Esophagus (tissue), 2 donors: ENCODE measurements around the gene ACOX2. TPM values are rescaled to one million over a fixed set of nuclear protein-coding genes. Genes with fewer than 3 reads are reported as not detected.

Experiments used
- H3K27ac ChIP-seq, 2 donors: one replicate each; pipeline ENCODE4 v1.5.1; 2013; ENCODE audit warnings: low read depth in 2 of 2, mild to moderate bottlenecking in 2 of 2, inconsistent platforms in 1 of 2, low read length in 1 of 2, moderate library complexity in 1 of 2
- H3K27me3 ChIP-seq, 2 donors: one replicate each; pipeline ENCODE4 v1.6.1; 2013; ENCODE audit warnings: low read length in 2 of 2, control low read depth in 1 of 2, mild to moderate bottlenecking in 1 of 2; ENCODE audit not compliant: insufficient read depth in 2 of 2, control insufficient read depth in 1 of 2
- H3K36me3 ChIP-seq, 2 donors: one replicate each; pipeline ENCODE4 v1.6.1; 2013; ENCODE audit warnings: low read length in 1 of 2; ENCODE audit not compliant: control insufficient read depth in 2 of 2, insufficient read depth in 2 of 2
- H3K4me1 ChIP-seq, 2 donors: one replicate each; pipeline ENCODE4 v1.6.1; 2013; ENCODE audit warnings: low read length in 1 of 2; ENCODE audit not compliant: control insufficient read depth in 2 of 2, insufficient read depth in 2 of 2
- H3K4me3 ChIP-seq, 2 donors: one replicate each; pipeline ENCODE4 v1.5.1; 2013; ENCODE audit warnings: low read length in 2 of 2, mild to moderate bottlenecking in 2 of 2, low read depth in 1 of 2, moderate library complexity in 1 of 2
- H3K9me3 ChIP-seq, 2 donors: one replicate each; pipeline ENCODE4 v1.6.1; 2013; ENCODE audit warnings: mild to moderate bottlenecking in 2 of 2, low read depth in 1 of 2, low read length in 1 of 2, moderate library complexity in 1 of 2; ENCODE audit not compliant: control insufficient read depth in 2 of 2, insufficient read depth in 1 of 2
- WGBS, 2 donors: extraction: QIAGEN DNeasy Blood & Tissue Kit; methylation state at CpG; one replicate each; pipeline ENCODE4 v1.1.7; 2013; 5-methylcytosine and 5-hydroxymethylcytosine counted together
- polyA plus RNA-seq, 2 donors: library from polyadenylated mRNA; stranded (reverse); fragments of 200-250 nt; gene quantifications; one replicate each; pipeline ENCODE4 v1.2.3, GENCODE V29; 2013
- donor health status: healthy with polysubstance abuse.
- donor health status: Bipolar disorder and iron deficiency.

Gene ACOX2
- polyA plus RNA-seq, 2 donors: 13.9 to 19.7 TPM

DNA sequence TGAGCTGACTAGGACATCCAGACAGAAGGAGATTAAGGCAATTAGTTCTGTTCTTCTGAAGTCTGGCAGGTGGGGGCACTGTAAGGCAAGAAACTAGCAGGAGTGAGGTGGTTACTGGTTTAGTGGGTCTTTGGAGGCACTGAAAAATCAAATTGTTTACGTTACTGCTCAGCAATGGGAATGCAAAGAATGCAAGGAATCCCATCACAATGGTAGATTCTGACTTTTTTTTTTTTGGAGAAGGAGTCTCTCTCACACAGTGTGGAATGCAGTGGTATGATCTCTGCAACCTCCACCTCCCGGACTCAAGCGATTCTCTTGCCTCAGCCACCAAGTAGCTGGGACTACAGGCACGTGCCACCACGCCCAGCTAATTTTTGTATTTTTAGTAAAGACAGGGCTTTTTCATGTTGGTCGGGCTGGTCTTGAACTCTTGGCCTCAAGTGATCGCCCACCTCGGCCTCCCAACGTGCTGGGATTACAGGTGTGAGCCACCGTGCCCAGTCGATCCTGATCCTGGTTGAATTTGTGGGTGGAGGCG lies 23.9 kb upstream of the ACOX2 start:
- Histone ChIP-seq H3K4me3 (no peak overlapping the region), H3K27me3 (no peaks in the 10 kb centered on the region), H3K27ac (no peak overlapping the region), H3K9me3 (no peaks in the 10 kb centered on the region), H3K4me1 (peaks cover 0 to 9% of the 10 kb centered on the region in 2 donors), H3K36me3 (no peaks in the 10 kb centered on the region)
- WGBS, 2 donors: 82 to 83% methylated on average over 12 of the region's 12 CpGs

GRCh38 chr3:58559586-58559985 lies 22.6 kb upstream of the ACOX2 start:
- WGBS, 2 donors: 88 to 91% methylated on average over 5 of the region's 5 CpGs
- Histone ChIP-seq H3K36me3 (no peaks in the 10 kb centered on the region), H3K27ac (no peak overlapping the region), H3K4me1 (peaks cover 0 to 5% of the 10 kb centered on the region in 2 donors), H3K9me3 (no peaks in the 10 kb centered on the region), H3K27me3 (no peaks in the 10 kb centered on the region), H3K4me3 (no peak overlapping the region)

DNA sequence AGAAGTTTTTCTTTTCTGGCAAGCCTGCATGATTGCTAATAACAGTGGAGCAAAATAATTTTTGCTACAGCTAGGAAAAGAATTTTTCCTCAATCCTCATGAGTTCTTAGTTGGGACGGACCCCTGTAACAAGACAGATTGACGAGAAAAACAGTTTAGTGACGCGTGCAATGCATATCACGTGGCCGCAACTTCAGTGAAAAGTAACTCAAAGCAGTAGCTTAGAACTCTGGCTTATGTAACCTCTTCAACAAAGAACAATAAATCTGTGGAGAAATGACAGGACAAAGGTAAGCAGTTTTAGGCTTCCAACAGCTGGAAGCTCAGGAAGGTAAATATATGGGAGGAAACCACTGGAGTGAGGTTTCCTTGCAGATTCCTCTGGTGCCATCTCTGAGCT lies 20.5 kb upstream of the ACOX2 start:
- 75 to 82% methylated on average over 6 of the region's 6 CpGs for WGBS, 2 donors
- Histone ChIP-seq H3K27me3 (no peaks in the 10 kb centered on the region), H3K4me3 (no peak overlapping the region), H3K27ac (no peak overlapping the region), H3K9me3 (no peaks in the 10 kb centered on the region), H3K4me1 (peaks cover 0 to 5% of the 10 kb centered on the region in 2 donors), H3K36me3 (no peaks in the 10 kb centered on the region)

DNA sequence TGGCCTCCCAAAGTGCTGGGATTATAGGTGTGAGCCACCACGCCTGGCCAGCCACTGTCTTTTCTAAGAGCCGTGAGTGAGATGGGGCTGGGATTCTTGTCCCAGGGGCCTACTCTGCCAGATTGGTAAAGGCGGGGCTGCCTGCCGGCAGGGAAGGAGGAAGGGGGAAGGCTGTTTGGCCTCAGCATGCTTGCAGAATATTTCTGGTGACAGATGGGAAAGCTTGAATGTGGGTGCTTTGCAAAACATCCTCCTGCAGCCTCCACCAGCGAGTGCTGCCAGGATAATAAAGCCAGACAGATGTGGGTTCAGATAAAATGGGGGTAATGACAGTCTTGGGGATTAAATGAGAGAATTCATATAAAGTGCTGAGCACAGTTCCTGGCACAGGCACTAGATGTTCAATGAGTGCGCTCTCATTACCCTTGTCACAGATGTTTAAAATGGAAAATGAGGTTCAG lies 19.8 kb upstream of the ACOX2 start:
- Histone ChIP-seq H3K27ac (no peak overlapping the region), H3K4me1 (peaks cover 0 to 5% of the 10 kb centered on the region in 2 donors), H3K36me3 (no peaks in the 10 kb centered on the region), H3K4me3 (no peak overlapping the region), H3K9me3 (no peaks in the 10 kb centered on the region), H3K27me3 (no peaks in the 10 kb centered on the region)
- 44 to 53% methylated on average over 6 of the region's 6 CpGs for WGBS, 2 donors

GRCh38 chr3:58556001-58556400 lies 19.0 kb upstream of the ACOX2 start:
- Histone ChIP-seq H3K36me3 (no peaks in the 10 kb centered on the region), H3K9me3 (no peaks in the 10 kb centered on the region), H3K27ac (no peak overlapping the region), H3K27me3 (no peaks in the 10 kb centered on the region), H3K4me3 (no peak overlapping the region), H3K4me1 (peaks cover 0 to 5% of the 10 kb centered on the region in 2 donors)
- 93 to 94% methylated on average over 5 of the region's 5 CpGs for WGBS, 2 donors

DNA sequence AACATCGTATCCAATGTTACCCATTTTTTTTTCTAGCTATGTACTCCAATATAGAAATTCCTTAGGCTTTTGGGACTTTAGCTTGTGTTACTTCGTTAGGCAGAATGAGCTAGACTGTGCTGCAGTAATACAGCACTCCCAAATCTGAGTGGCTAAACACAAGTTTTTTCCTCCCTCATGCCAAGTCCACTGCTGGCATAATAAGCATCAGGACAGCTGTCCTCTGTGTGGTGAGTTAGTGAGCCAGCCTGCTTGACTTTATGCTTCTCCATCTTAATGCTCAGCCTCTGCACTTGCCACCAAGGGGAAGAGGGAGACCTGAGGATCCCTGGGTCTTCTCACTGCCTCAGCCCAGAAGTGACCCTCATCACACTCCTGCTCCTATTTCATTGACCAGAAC lies 18.2 kb upstream of the ACOX2 start:
- Histone ChIP-seq H3K27ac (no peak overlapping the region), H3K4me3 (no peak overlapping the region), H3K4me1 (peaks cover 0 to 5% of the 10 kb centered on the region in 2 donors), H3K9me3 (no peaks in the 10 kb centered on the region), H3K36me3 (no peaks in the 10 kb centered on the region), H3K27me3 (no peaks in the 10 kb centered on the region)
- WGBS, 2 donors: 87 to 93% methylated on average over 2 of the region's 2 CpGs

GRCh38 chr3:58553003-58553402 lies 16.0 kb upstream of the ACOX2 start:
- Histone ChIP-seq H3K4me1 (peaks cover 0 to 5% of the 10 kb centered on the region in 2 donors), H3K4me3 (no peak overlapping the region), H3K27me3 (no peaks in the 10 kb centered on the region), H3K27ac (no peak overlapping the region), H3K9me3 (no peaks in the 10 kb centered on the region), H3K36me3 (no peaks in the 10 kb centered on the region)
- WGBS, 2 donors: 75 to 82% methylated on average over 1 of the region's 1 CpG

DNA sequence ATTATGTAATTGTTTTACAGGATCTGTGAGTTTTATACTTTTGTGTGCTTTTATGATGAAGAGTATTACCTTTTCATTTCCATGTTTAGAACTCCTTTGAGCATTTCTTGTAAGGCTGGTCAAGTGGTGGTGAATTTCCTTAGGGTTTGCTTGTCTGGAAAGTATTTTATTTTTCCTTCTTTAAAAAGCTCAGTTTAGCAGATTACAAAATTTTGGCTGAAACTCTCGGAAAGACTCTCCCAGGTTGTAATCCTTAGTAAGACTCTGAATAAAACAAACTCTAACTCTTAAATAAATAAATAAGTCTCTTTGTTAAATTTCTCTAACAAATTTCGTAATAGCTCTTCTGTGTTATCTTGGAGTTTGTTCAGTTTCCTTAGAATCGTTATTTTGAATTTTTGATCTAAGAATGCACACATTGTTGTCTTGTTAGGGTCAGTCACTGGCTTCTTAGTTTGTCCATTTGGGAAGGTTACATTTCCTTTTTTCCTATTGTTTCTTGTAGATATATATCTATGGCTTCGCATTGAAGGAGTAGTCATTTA lies 14.7 kb upstream of the ACOX2 start:
- Histone ChIP-seq H3K36me3 (no peaks in the 10 kb centered on the region), H3K27ac (no peak overlapping the region), H3K9me3 (no peaks in the 10 kb centered on the region), H3K4me3 (no peak overlapping the region), H3K4me1 (peaks cover 0 to 2% of the 10 kb centered on the region in 2 donors), H3K27me3 (no peaks in the 10 kb centered on the region)
- WGBS, 2 donors: 58 to 76% methylated on average over 4 of the region's 4 CpGs

DNA sequence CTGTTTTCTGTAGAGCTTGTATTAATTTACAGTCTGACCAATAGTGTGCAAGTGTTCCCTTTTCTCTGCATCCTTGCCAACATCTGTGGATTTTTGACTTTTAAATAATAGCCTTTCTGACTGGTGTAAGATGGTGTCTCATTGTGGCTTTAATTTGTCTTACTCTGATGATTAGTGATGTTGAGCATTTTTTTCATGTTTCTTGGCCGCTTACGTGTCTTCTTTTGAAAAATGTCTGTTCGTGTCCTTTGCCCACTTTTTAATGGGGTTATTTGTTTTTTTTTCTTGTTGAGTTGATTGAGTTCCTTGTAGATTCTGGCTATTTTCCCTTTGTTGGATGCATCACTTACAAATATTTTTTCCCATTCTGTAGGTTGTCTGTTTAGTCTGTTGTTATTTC lies 7.6 kb upstream of the ACOX2 start:
- no peaks in the 10 kb centered on the region for H3K36me3 ChIP-seq
- 76 to 84% methylated on average over 3 of the region's 3 CpGs for WGBS, 2 donors
- no peaks in the 10 kb centered on the region for H3K9me3 ChIP-seq
- H3K27ac ChIP-seq: no peak overlapping the region
- no peak overlapping the region for H3K4me3 ChIP-seq
- no peaks in the 10 kb centered on the region for H3K4me1 ChIP-seq
- H3K27me3 ChIP-seq: no peaks in the 10 kb centered on the region

- no peaks in the 10 kb centered on the region for H3K27me3 ChIP-seq
- peaks cover 5 to 23% of the 10 kb centered on the region in 2 donors for H3K4me1 ChIP-seq
- no peaks in the 10 kb centered on the region for H3K36me3 ChIP-seq
- H3K27ac ChIP-seq: no peak overlapping the region
- H3K9me3 ChIP-seq: no peaks in the 10 kb centered on the region
- no peak overlapping the region for H3K4me3 ChIP-seq
- WGBS, 2 donors: 90 to 92% methylated on average over 8 of the region's 8 CpGs
Observed at GRCh38 chr3:58540176-58540858, 3.3 kb upstream of the ACOX2 start.
